GM21529 (cell line): ENCODE data around the gene SLC35E2B.

Experiments used
- ATAC-seq: cut with Tn5 transposase; IDR thresholded peaks from one replicate; pipeline ENCODE4 v1.9.1; 2021; ENCODE audit not compliant: unreplicated experiment

The SLC35E2B gene

GRCh38 chr1:1626207-1627141, 66.1 kb downstream of the SLC35E2B start:
- no peak for ATAC-seq

GRCh38 chr1:1625824-1626206, 66.8 kb downstream of the SLC35E2B start:
- no peak for ATAC-seq

GRCh38 chr1:1625404-1625775, 67.2 kb downstream of the SLC35E2B start:
- ATAC-seq: no peak

GRCh38 chr1:1624443-1625403, 67.9 kb downstream of the SLC35E2B start:
- ATAC-seq: no peak

GRCh38 chr1:1623631-1624442, 68.8 kb downstream of the SLC35E2B start:
- ATAC-seq: no peak

GRCh38 chr1:1623181-1623630, 69.4 kb downstream of the SLC35E2B start:
- no peak for ATAC-seq

GRCh38 chr1:1622788-1623094, 69.9 kb downstream of the SLC35E2B start:
- ATAC-seq: no peak

- no peak for ATAC-seq
Observed at GRCh38 chr1:1622010-1622787, 70.4 kb downstream of the SLC35E2B start.

- no peak for ATAC-seq
Observed at GRCh38 chr1:1621173-1622009, 71.2 kb downstream of the SLC35E2B start.

GRCh38 chr1:1620433-1621139, 72.0 kb downstream of the SLC35E2B start:
- ATAC-seq: no peak

GRCh38 chr1:1619917-1620361, 72.7 kb downstream of the SLC35E2B start:
- ATAC-seq: no peak

GRCh38 chr1:1618396-1619068, 74.1 kb downstream of the SLC35E2B start:
- no peak for ATAC-seq

- ATAC-seq: no peak
Observed at GRCh38 chr1:1617925-1618324, 74.7 kb downstream of the SLC35E2B start.

GRCh38 chr1:1617516-1617915, 75.1 kb downstream of the SLC35E2B start:
- no peak for ATAC-seq

- ATAC-seq: no peak
Observed at GRCh38 chr1:1616838-1617237, 75.8 kb downstream of the SLC35E2B start.

- peak; percentile 22 for ATAC-seq
Observed at GRCh38 chr1:1616045-1616790, 76.4 kb downstream of the SLC35E2B start.
